ENCODE measurements around the gene FGD6. TPM values are rescaled to one million over a fixed set of nuclear protein-coding genes. Genes with fewer than 3 reads are reported as not detected.
"Not testable (repeated sequence)": the region's sequence is repeated elsewhere in the genome, so short reads cannot be mapped to it uniquely, and the experiment has no call there.

Gene FGD6
- total RNA-seq, 4 donors from 2014 or later: 25.0 to 37.0 (median 32.1) TPM

DNA sequence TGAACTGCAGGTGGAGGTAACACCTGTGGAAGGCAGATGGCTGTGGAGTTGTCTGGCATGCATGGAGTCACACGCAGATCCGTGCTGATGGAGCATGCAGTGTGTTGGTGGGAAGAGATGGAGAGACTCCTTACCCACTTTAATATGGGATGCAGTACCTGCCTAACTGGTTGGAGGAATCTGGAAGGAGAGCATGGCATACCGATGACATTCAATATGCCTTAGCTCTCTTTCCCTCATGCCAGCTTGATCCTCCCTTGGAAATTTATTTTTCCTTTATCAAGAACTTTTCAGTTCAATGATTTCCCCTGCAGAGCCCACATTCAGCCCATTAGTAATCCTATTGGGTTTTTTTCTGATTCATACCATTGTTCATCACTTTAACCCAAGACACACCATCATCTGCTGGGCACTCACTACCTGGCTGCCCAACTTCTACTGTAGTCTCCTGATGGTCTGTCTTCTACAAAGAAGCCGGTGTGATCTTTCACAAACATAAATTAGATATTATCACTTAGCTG lies 117.9 kb downstream of the FGD6 start:
- in situ Hi-C loops (cut with MboI; ENCODE audit: low pct_ligation_motif_present in 1 of 4, low pct_unique_long_range_greater_than_20kb in 1 of 4, low sequenced_read_pairs in 3 of 4) (no loop called here), intact Hi-C loops (cut with DNase I; ENCODE audit: low total_unique reads) (no loop called here)
- no peaks in the 10 kb centered on the region for H3K27me3 ChIP-seq
- peaks cover 6 to 15% (median 14%) of the 10 kb centered on the region in 4 donors for H3K4me1 ChIP-seq
- no peaks in the 10 kb centered on the region for H3K9me3 ChIP-seq
- H3K36me3 ChIP-seq: peaks cover 0 to 3% (median 0%) of the 10 kb centered on the region in 4 donors
- 96% methylated on average over 3 to 4 of the region's 4 CpGs for WGBS, 2 donors (ENCODE audit: low coverage in 1 of 2)
- H3K27ac ChIP-seq: no peak overlapping the region
- DNase-seq: no peak
- TF ChIP-seq POLR2A (IDR thresholded peaks at IDR 0.05) (no peak), EP300 (IDR thresholded peaks at IDR 0.05; ENCODE audit: low read depth) (no peak), POLR2AphosphoS5 (IDR thresholded peaks at IDR 0.05) (no peak)
- TF ChIP-seq, protein P1, sequence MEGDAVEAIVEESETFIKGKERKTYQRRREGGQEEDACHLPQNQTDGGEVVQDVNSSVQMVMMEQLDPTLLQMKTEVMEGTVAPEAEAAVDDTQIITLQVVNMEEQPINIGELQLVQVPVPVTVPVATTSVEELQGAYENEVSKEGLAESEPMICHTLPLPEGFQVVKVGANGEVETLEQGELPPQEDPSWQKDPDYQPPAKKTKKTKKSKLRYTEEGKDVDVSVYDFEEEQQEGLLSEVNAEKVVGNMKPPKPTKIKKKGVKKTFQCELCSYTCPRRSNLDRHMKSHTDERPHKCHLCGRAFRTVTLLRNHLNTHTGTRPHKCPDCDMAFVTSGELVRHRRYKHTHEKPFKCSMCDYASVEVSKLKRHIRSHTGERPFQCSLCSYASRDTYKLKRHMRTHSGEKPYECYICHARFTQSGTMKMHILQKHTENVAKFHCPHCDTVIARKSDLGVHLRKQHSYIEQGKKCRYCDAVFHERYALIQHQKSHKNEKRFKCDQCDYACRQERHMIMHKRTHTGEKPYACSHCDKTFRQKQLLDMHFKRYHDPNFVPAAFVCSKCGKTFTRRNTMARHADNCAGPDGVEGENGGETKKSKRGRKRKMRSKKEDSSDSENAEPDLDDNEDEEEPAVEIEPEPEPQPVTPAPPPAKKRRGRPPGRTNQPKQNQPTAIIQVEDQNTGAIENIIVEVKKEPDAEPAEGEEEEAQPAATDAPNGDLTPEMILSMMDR (IDR thresholded peaks at IDR 0.05): no peak
- no peak overlapping the region for H3K4me3 ChIP-seq

DNA sequence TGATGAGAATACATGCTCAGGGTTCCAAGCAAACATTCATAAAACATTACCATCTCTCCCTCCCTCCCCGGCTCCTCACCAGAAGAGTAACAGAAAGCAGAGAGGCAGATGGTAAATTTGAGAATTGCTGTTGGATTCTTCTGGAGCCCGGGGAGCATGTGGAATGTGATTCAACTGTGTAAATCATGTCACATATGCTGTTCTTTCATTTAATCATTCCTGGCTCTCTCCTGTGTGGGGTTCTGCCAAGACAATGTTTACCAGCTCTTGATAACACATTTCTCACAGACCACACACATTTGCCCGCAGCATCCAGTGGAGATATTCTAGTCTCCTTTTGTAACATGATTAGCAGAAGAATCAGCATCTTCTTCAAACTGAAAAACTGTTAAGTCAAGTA lies 120.4 kb downstream of the FGD6 start:
- TF ChIP-seq, protein P1 (IDR thresholded peaks at IDR 0.05): no peak
- TF ChIP-seq EP300 (IDR thresholded peaks at IDR 0.05; ENCODE audit: low read depth) (no peak), POLR2AphosphoS5 (IDR thresholded peaks at IDR 0.05) (peak; percentile 38 to 61 (median 53))
- DNase-seq: no peak
- H3K27me3 ChIP-seq: no peaks in the 10 kb centered on the region
- peak overlapping the region in 3 of 4 donors; percentile 19 to 52 (median 39) for H3K27ac ChIP-seq
- peaks cover 0 to 6% (median 1%) of the 10 kb centered on the region in 4 donors for H3K4me1 ChIP-seq
- intact Hi-C loops (cut with DNase I; ENCODE audit: low total_unique reads): no loop called here
- peaks cover 0 to 6% (median 0%) of the 10 kb centered on the region in 4 donors for H3K36me3 ChIP-seq
- H3K9me3 ChIP-seq: no peaks in the 10 kb centered on the region
- in situ Hi-C loops (cut with MboI; ENCODE audit: low pct_ligation_motif_present in 1 of 4, low pct_unique_long_range_greater_than_20kb in 1 of 4, low sequenced_read_pairs in 3 of 4): no loop called here
- 17 to 23% methylated on average over 3 of the region's 3 CpGs for WGBS, 2 donors (ENCODE audit: low coverage in 1 of 2)
- H3K4me3 ChIP-seq: no peak overlapping the region

DNA sequence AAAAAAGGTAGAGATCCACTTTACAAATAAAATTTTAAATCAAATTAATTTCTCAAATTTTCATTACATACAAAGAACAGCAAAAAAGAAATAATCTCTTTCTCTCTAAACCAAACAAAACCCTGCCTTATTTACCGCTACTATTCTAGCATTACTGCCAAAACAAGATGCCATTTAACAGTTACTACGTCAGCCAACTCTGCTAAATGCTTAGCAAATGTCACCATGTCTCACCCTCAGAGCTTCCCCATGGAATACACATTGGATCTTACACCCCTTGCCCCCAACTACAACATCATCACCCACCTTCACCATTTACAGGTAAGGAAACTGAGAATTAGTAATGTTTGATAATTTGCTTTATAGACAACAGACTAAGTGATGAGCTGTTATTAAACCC lies 120.9 kb downstream of the FGD6 start:
- Histone ChIP-seq H3K4me1 (peaks cover 0 to 6% (median 1%) of the 10 kb centered on the region in 4 donors), H3K4me3 (no peak overlapping the region), H3K27me3 (no peaks in the 10 kb centered on the region), H3K27ac (peak overlapping the region in 3 of 4 donors; percentile 19 to 52 (median 39)), H3K36me3 (peaks cover 0 to 6% (median 0%) of the 10 kb centered on the region in 4 donors), H3K9me3 (no peaks in the 10 kb centered on the region)
- no peak for DNase-seq
- intact Hi-C loops (cut with DNase I; ENCODE audit: low total_unique reads): no loop called here
- 67 to 69% methylated on average over 2 of the region's 2 CpGs for WGBS, 2 donors (ENCODE audit: low coverage in 1 of 2)
- TF ChIP-seq POLR2AphosphoS5 (IDR thresholded peaks at IDR 0.05) (no peak), EP300 (IDR thresholded peaks at IDR 0.05; ENCODE audit: low read depth) (no peak), POLR2A (IDR thresholded peaks at IDR 0.05) (no peak)
- TF ChIP-seq, protein P1 (IDR thresholded peaks at IDR 0.05): no peak
- in situ Hi-C loops (cut with MboI; ENCODE audit: low pct_ligation_motif_present in 1 of 4, low pct_unique_long_range_greater_than_20kb in 1 of 4, low sequenced_read_pairs in 3 of 4): no loop called here

- H3K4me3 ChIP-seq; H3K36me3 ChIP-seq; H3K4me1 ChIP-seq; DNase-seq; intact Hi-C loops (cut with DNase I; ENCODE audit: low total_unique reads); H3K27me3 ChIP-seq; H3K9me3 ChIP-seq; in situ Hi-C loops (cut with MboI; ENCODE audit: low pct_ligation_motif_present in 1 of 4, low pct_unique_long_range_greater_than_20kb in 1 of 4, low sequenced_read_pairs in 3 of 4): not testable (repeated sequence)
- peak overlapping the region in 1 of 4 donors; percentile 39 for H3K27ac ChIP-seq
- 80 to 86% methylated on average over 1 to 2 of the region's 2 CpGs for WGBS, 2 donors (ENCODE audit: low coverage in 1 of 2)
These were observed 121.4 kb downstream of the FGD6 start for GRCh38 chr12:95095866-95096265.

DNA sequence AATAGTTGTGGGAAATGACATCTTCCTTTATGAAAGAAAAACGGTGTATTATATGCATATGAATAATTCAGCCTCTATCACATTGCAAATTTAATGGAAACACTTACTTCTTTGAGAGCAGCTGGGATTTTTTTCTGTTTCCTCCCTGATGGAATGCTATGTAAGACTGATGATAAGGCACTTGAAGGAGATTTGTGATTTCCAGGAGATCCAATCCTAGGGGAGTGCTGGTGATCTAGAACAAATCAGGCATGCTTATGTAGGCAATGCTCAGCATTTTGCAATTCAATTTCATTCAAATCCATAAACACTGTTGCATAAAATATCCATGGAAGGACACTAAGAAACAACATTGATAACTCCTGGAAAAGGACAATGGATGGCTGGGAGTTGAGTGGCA lies 127.8 kb downstream of the FGD6 start:
- in situ Hi-C loops (cut with MboI; ENCODE audit: low pct_ligation_motif_present in 1 of 4, low pct_unique_long_range_greater_than_20kb in 1 of 4, low sequenced_read_pairs in 3 of 4): no loop called here
- Histone ChIP-seq H3K36me3 (peaks cover 0 to 6% (median 0%) of the 10 kb centered on the region in 4 donors), H3K4me1 (peaks cover under 1 to 13% (median 7%) of the 10 kb centered on the region in 4 donors)

More for the DNA sequence above, 127.8 kb downstream of the FGD6 start:
- Histone ChIP-seq H3K4me3 (no peak overlapping the region), H3K9me3 (no peaks in the 10 kb centered on the region), H3K27ac (no peak overlapping the region), H3K27me3 (no peaks in the 10 kb centered on the region)
- intact Hi-C loops (cut with DNase I; ENCODE audit: low total_unique reads): no loop called here
- 78 to 85% methylated on average over 1 of the region's 1 CpG for WGBS, 2 donors (ENCODE audit: low coverage in 1 of 2)
- TF ChIP-seq POLR2A (IDR thresholded peaks at IDR 0.05) (no peak), POLR2AphosphoS5 (IDR thresholded peaks at IDR 0.05) (no peak), EP300 (IDR thresholded peaks at IDR 0.05; ENCODE audit: low read depth) (no peak)
- TF ChIP-seq, protein P1 (IDR thresholded peaks at IDR 0.05): no peak
- no peak for DNase-seq

All from transverse colon (tissue), 4 donors.